OCI-LY3 (cell line): ENCODE results near the gene SERPINE2.

Source experiments
- CTCF ChIP-seq: fragments of 200-600, 300-600 bp; sonication (generic); IDR thresholded peaks from 2 replicates; pipeline ENCODE4 v1.5.1; 2014; ENCODE audit warnings: antibody characterized with exemption, low read length, low read depth
- EZH2phosphoT487 ChIP-seq: fragments of 200-600 bp; shearing (Covaris generic); IDR thresholded peaks from 2 replicates; pipeline ENCODE4 v1.6.1; 2018; ENCODE audit warnings: antibody characterized with exemption, mixed run types, low read depth

DNA sequence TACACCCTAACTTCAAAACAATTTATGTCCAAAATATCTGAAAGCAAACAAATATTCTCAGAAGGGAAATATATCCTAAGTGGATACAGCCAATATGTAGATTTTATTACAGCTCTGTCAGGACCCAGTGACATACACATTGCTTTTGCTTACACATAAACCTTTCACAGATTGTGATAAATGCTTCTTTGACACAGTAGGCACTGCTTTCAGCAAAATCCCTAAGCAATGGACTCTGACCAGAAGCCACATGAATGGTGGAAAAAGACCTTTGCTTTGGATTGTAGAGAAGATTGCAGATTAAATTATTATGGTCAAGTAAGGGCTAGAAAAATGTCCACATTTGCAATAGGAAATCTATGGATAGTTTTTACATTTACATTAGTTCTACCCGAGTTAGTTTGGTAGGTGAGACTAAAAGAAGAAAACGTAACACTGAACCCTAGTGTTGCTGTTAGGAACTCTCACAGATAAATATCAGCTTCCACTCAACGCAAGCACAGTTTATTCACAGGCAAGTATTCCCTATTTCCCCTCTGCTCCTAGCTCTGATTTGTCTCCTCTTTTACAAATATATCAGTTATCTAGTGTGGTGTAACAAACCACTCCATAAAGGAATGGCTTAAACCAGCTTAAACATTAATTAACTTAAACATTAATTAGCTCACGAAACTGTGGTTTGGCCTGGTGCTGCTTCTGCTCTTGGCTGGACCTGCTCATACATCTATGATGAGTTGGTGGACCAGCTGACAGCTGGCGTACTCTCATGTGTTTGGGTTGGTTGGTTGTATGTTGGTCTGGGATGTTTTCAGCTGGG is 23.6 kb upstream of the SERPINE2 start:
- TF ChIP-seq CTCF, result 0 out of 2 replicates have a peak, but pooled peaks have one; percentile 4
- TF ChIP-seq EZH2phosphoT487, result no peak
